Liver (tissue), 3 donors: Measurements from ENCODE around the gene TMIGD1.

Experiments used
- SP1 ChIP-seq: IDR thresholded peaks from 2 replicates; pipeline ENCODE4 v1.6.1; 2018; ENCODE audit warnings: antibody characterized with exemption, mild to moderate bottlenecking
- YY1 ChIP-seq: IDR thresholded peaks from 2 replicates; pipeline ENCODE4 v1.6.1; 2016; ENCODE audit warnings: antibody characterized with exemption, mild to moderate bottlenecking
- TF ChIP-seq, protein P1 (sequence below): fragments of 150-350 bp; IDR thresholded peaks from 2 replicates; pipeline ENCODE4 v1.5.1; 2017; ENCODE audit warnings: improper control_type of control experiment, low read depth, low read length; ENCODE audit not compliant: missing input control
- donor health status: healthy.
- donor health status: healthy.

DNA sequence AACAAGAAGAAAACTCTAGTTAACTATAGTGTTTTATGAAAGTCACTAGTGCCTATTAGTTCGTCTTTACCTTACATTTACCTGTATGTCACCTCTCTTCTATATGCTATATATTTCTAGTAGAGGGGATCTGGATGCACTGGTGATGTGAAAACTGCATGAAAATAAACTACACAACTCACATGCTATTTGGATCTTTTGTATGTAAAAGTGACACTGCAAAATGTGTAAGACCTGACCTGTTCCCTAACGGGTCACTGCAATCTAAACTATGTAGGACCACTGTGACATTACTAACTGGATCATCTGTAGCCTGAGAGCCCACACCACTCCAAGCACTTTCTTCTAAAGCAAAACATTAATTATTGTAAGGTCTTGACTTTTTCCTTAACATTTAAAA is 43.8 kb downstream of the TMIGD1 start:
- TF ChIP-seq, protein P1, sequence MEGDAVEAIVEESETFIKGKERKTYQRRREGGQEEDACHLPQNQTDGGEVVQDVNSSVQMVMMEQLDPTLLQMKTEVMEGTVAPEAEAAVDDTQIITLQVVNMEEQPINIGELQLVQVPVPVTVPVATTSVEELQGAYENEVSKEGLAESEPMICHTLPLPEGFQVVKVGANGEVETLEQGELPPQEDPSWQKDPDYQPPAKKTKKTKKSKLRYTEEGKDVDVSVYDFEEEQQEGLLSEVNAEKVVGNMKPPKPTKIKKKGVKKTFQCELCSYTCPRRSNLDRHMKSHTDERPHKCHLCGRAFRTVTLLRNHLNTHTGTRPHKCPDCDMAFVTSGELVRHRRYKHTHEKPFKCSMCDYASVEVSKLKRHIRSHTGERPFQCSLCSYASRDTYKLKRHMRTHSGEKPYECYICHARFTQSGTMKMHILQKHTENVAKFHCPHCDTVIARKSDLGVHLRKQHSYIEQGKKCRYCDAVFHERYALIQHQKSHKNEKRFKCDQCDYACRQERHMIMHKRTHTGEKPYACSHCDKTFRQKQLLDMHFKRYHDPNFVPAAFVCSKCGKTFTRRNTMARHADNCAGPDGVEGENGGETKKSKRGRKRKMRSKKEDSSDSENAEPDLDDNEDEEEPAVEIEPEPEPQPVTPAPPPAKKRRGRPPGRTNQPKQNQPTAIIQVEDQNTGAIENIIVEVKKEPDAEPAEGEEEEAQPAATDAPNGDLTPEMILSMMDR: no peak
- TF ChIP-seq YY1 (no peak), SP1 (no peak)
